ENCODE measurements around the gene NMT1.
A peak's percentile ranks its signal among the peaks of the same experiment; 100 is the strongest.

NMT1 gene

GRCh38 chr17:45132572-45133463 lies 71.7 kb downstream of the NMT1 start:
- H3K27ac ChIP-seq: peak overlapping the region; percentile 70
- 0 out of 2 replicates have a peak, but pooled peaks have one; percentile 1 for TF ChIP-seq ZFX (IDR thresholded peaks at IDR 0.05)
- TF ChIP-seq, protein P1, sequence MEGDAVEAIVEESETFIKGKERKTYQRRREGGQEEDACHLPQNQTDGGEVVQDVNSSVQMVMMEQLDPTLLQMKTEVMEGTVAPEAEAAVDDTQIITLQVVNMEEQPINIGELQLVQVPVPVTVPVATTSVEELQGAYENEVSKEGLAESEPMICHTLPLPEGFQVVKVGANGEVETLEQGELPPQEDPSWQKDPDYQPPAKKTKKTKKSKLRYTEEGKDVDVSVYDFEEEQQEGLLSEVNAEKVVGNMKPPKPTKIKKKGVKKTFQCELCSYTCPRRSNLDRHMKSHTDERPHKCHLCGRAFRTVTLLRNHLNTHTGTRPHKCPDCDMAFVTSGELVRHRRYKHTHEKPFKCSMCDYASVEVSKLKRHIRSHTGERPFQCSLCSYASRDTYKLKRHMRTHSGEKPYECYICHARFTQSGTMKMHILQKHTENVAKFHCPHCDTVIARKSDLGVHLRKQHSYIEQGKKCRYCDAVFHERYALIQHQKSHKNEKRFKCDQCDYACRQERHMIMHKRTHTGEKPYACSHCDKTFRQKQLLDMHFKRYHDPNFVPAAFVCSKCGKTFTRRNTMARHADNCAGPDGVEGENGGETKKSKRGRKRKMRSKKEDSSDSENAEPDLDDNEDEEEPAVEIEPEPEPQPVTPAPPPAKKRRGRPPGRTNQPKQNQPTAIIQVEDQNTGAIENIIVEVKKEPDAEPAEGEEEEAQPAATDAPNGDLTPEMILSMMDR (conservative IDR thresholded peaks at IDR 0.05): peak; percentile 87

- no peak for TF ChIP-seq ZFX (IDR thresholded peaks at IDR 0.05)
- TF ChIP-seq, protein P1 (conservative IDR thresholded peaks at IDR 0.05): peak; percentile 100
- H3K27ac ChIP-seq: peak within 1 kb of the TSS; percentile 60
Measured at GRCh38 chr17:45135192-45135977, 74.3 kb downstream of the NMT1 start, which contains the start of gene ACBD4. TSS of gene ACBD4 (plus strand) at chr17:45135687. CDS start at chr17:45136145, 458 bp downstream.

DNA sequence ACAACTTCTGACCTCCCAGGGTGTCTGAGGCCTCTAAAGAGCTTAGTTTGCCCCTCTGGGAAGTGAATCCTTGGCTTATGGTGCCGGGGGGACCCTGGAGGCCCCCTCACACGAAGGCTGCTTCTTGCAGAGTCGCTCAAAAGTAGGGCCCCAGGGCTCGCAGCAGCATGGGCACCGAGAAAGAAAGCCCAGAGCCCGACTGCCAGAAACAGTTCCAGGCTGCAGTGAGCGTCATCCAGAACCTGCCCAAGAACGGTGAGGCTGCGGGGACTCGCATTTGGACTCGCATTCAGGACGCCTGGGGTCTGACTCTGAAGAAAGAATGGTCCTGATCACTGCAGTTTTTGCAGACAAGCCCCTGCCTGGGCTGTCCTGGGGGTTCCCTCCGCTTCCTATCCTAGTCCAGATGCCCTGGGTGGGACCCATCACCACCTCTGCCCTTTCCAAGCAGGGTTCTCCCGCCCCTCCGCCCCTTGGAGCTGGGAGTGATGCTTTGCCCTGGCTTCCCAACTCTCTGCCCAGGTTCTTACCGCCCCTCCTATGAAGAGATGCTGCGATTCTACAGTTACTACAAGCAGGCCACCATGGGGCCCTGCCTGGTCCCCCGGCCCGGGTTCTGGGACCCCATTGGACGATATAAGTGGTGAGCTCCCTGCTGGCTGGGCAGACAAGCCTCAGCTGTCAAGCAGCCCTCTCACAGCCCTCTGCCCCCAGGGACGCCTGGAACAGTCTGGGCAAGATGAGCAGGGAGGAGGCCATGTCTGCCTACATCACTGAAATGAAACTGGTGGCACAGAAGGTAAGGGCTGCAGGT lies 75.1 kb downstream of the NMT1 start:
- peak overlapping the region; percentile 60 for H3K27ac ChIP-seq
- no peak for TF ChIP-seq ZFX (IDR thresholded peaks at IDR 0.05)
- TF ChIP-seq, protein P1 (conservative IDR thresholded peaks at IDR 0.05): no peak

DNA sequence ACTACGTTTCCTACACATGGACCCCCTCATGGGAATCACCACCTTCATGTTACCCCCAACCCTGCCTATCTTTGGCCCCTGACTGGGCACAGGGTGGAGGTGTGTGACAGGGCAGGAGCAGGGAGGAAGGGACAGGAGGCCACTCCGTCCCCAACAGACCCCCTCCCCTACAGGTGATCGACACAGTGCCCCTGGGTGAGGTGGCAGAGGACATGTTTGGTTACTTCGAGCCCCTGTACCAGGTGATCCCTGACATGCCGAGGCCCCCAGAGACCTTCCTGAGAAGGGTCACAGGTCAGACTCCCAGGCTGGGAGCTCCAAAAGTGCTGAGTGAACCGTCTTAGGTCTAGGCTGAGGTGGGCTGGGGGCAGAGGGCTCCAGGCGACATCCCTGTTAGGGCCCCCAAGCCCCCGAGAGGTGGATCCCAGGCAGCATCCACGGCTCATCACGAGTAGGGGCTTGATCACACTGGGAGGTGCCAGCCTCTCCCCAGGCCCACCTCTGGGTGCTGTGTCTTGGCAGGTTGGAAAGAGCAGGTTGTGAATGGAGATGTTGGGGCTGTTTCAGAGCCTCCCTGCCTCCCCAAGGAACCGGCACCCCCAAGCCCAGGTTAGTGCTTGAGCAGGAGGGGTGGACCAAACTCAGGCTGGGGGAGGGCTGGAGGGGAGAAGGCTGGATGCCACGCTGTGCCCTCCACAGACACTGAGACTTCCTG lies 75.9 kb downstream of the NMT1 start:
- TF ChIP-seq, protein P1 (conservative IDR thresholded peaks at IDR 0.05): no peak
- no peak for TF ChIP-seq ZFX (IDR thresholded peaks at IDR 0.05)

DNA sequence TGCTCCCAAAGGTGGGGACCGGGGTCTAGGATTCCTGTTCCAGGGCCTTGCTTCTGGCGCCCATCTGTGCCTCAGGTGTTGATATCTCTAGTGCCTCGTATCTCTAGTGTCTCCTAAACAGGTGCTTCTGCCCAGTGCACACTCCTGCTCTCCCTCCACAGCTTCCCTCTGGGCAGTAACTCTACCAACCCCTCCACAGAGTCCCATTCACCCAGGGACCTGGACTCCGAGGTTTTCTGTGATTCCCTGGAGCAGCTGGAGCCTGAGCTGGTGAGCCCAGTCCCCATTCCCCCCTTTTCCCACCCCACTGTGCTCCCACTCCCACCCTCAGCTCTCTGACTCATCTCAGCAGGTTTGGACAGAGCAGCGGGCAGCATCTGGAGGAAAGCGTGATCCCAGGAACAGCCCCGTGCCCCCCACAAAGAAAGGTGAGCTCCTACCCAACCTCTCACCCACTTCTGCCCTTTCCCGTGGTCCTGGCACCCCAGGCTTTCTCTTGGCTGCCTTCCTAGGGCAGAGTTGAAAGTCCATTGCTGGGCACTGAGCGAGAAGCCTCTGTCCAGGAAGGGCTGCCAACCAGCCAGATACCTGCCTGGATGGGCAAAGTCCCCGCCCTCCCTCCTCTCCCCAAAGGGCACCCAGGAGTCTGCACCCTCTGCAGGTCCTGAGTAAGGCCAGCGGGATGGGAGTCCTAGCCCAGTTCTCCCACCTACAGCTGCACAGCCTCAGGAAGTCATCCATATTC lies 76.6 kb downstream of the NMT1 start:
- no peak overlapping the region for H3K27ac ChIP-seq
- TF ChIP-seq ZFX (IDR thresholded peaks at IDR 0.05): no peak
- TF ChIP-seq, protein P1 (conservative IDR thresholded peaks at IDR 0.05): no peak

More for the DNA sequence above, 75.9 kb downstream of the NMT1 start:
- H3K27ac ChIP-seq: no peak overlapping the region

All from C4-2B (cell line).